Liver (tissue), 9 donors: ENCODE data around the gene STPG1. TPM values are rescaled to one million over a fixed set of nuclear protein-coding genes. Genes with fewer than 3 reads are reported as not detected.
"Not testable (repeated sequence)": the region's sequence is repeated elsewhere in the genome, so short reads cannot be mapped to it uniquely, and the experiment has no call there.

Experiments
- DNase-seq: peaks from one replicate; pipeline ENCODE4 v3.0.0-alpha.2; 2017; ENCODE audit warnings: low spot score
- H3K27ac ChIP-seq, 2 donors: one replicate each; pipeline ENCODE4 v1.7.0; 2013; ENCODE audit warnings: inconsistent platforms in 2 of 2, low read length in 2 of 2, control low read depth in 1 of 2, low read depth in 1 of 2, mild to moderate bottlenecking in 1 of 2
- H3K27me3 ChIP-seq, 4 donors: one replicate each; pipeline versions ENCODE4 v1.6.1 to v1.7.0; 2013; ENCODE audit warnings: low read length in 3 of 4, inconsistent platforms in 1 of 4, mild to moderate bottlenecking in 1 of 4, moderate library complexity in 1 of 4; ENCODE audit not compliant: control insufficient read depth in 4 of 4, insufficient read depth in 4 of 4
- H3K36me3 ChIP-seq, 4 donors: one replicate each; pipeline versions ENCODE4 v1.6.1 to v1.7.0; 2013; ENCODE audit warnings: low read length in 3 of 4, mild to moderate bottlenecking in 3 of 4, low read depth in 1 of 4, moderate library complexity in 1 of 4; ENCODE audit not compliant: control insufficient read depth in 4 of 4, insufficient read depth in 3 of 4
- H3K4me1 ChIP-seq, 4 donors: one replicate each; pipeline versions ENCODE4 v1.6.1 to v1.7.0; 2013; ENCODE audit warnings: low read length in 3 of 4, mild to moderate bottlenecking in 3 of 4, moderate library complexity in 1 of 4; ENCODE audit not compliant: control insufficient read depth in 4 of 4, insufficient read depth in 4 of 4
- H3K4me3 ChIP-seq, 3 donors: one replicate each; pipeline versions ENCODE4 v1.6.1 to v1.7.0; 2013; ENCODE audit warnings: low read length in 3 of 3, control low read depth in 1 of 3, low read depth in 1 of 3, mild to moderate bottlenecking in 1 of 3
- H3K9ac ChIP-seq, 2 donors: one replicate each; pipeline ENCODE4 v1.7.0; 2013; ENCODE audit warnings: low read length in 2 of 2, mild to moderate bottlenecking in 2 of 2, moderate library complexity in 2 of 2, control low read depth in 1 of 2, low read depth in 1 of 2
- H3K9me3 ChIP-seq, 4 donors: one replicate each; pipeline versions ENCODE4 v1.6.1 to v1.7.0; 2013; ENCODE audit warnings: low read length in 3 of 4; ENCODE audit not compliant: control insufficient read depth in 4 of 4
- ATF3 ChIP-seq: IDR thresholded peaks from 2 replicates; pipeline ENCODE4 v1.6.1; 2016; ENCODE audit warnings: antibody characterized with exemption
- CTCF ChIP-seq: fragments of 150-350 bp; IDR thresholded peaks from 2 replicates; pipeline ENCODE4 v1.5.1; 2017; ENCODE audit warnings: improper control_type of control experiment, low read depth, low read length; ENCODE audit not compliant: missing input control
- EGR1 ChIP-seq, 2 donors: IDR thresholded peaks; 2 replicates each; pipeline ENCODE4 v1.6.1; 2016 to 2018; ENCODE audit warnings: antibody characterized with exemption in 2 of 2, low read depth in 2 of 2
- FOXA1 ChIP-seq: IDR thresholded peaks from 2 replicates; pipeline ENCODE4 v1.6.1; 2016; ENCODE audit warnings: antibody characterized with exemption
- FOXA2 ChIP-seq: IDR thresholded peaks from 2 replicates; pipeline ENCODE4 v1.6.1; 2016; ENCODE audit warnings: antibody characterized with exemption
- GABPA ChIP-seq, 2 donors: IDR thresholded peaks in 1 of 2; conservative IDR thresholded peaks in 1 of 2; 2 replicates each; pipeline ENCODE4 v1.6.1; 2016; ENCODE audit warnings: antibody characterized with exemption in 2 of 2, mild to moderate bottlenecking in 1 of 2, moderate library complexity in 1 of 2
- HNF4A ChIP-seq, 2 donors: conservative IDR thresholded peaks; 2 replicates each; pipeline ENCODE4 v1.6.1; 2016; ENCODE audit warnings: antibody characterized with exemption in 2 of 2, mild to moderate bottlenecking in 2 of 2
- NR2F2 ChIP-seq: IDR thresholded peaks from 2 replicates; pipeline ENCODE4 v1.6.1; 2016; ENCODE audit warnings: antibody characterized with exemption
- RAD21 ChIP-seq, 2 donors: IDR thresholded peaks; 2 replicates each; pipeline ENCODE4 v1.6.1; 2016; ENCODE audit warnings: antibody characterized with exemption in 2 of 2, mild to moderate bottlenecking in 2 of 2
- REST ChIP-seq: IDR thresholded peaks from 2 replicates; pipeline ENCODE4 v1.6.1; 2016; ENCODE audit warnings: antibody characterized with exemption, mild to moderate bottlenecking
- RXRA ChIP-seq, 2 donors: IDR thresholded peaks; 2 replicates each; pipeline ENCODE4 v1.6.1; 2017 to 2018; ENCODE audit warnings: antibody characterized with exemption in 2 of 2, mild to moderate bottlenecking in 1 of 2
- SP1 ChIP-seq: IDR thresholded peaks from 2 replicates; pipeline ENCODE4 v1.6.1; 2018; ENCODE audit warnings: antibody characterized with exemption, mild to moderate bottlenecking
- TAF1 ChIP-seq: conservative IDR thresholded peaks from 2 replicates; pipeline ENCODE4 v1.6.1; 2016; ENCODE audit warnings: antibody characterized with exemption, mild to moderate bottlenecking
- YY1 ChIP-seq: IDR thresholded peaks from 2 replicates; pipeline ENCODE4 v1.6.1; 2016; ENCODE audit warnings: antibody characterized with exemption, mild to moderate bottlenecking
- ZBTB33 ChIP-seq: IDR thresholded peaks from 2 replicates; pipeline ENCODE4 v1.6.1; 2016; ENCODE audit warnings: antibody characterized with exemption
- WGBS: extraction: QIAGEN DNeasy Blood & Tissue Kit; methylation state at CpG from one replicate; pipeline ENCODE4 v1.1.7; 2013; 5-methylcytosine and 5-hydroxymethylcytosine counted together
- polyA plus RNA-seq, 2 donors: library from polyadenylated mRNA; stranded (reverse) in 1 of 2; unstranded in 1 of 2; fragments of 200-250 nt in 1 of 2; fragments of >200 nt in 1 of 2; fragmentation: Nextera tagmentation in 1 of 2; extraction: Ambion mirVana in 1 of 2; gene quantifications; one replicate each; pipeline versions ENCODE4 v1.2.1 to v1.2.3, GENCODE V29; 2013 to 2015
- total RNA-seq, 2 donors: library from RNA; depleted of rRNA; stranded (reverse); fragments of >200 nt; gene quantifications; one replicate each; pipeline ENCODE4 v1.2.3, GENCODE V29; 2014
- donor health status: healthy.
- donor health status: healthy.
- donor health status: healthy.
- donor health status: healthy.
- donor health status: healthy.

The STPG1 gene
- total RNA-seq (1 to 10 TPM in 1 of 2 donors, under 1 TPM in 1; 0.92 to 2.9 TPM), polyA plus RNA-seq (1 to 10 TPM in 1 of 2 donors, under 1 TPM in 1; 0.93 to 1.2 TPM)

- H3K27ac ChIP-seq = peak within 1 kb of the TSS in 1 of 2 donors; percentile 5
- WGBS = 3% methylated on average over 48 of the region's 48 CpGs
- H3K27me3 ChIP-seq = no peaks in the 10 kb centered on the region
- H3K4me3 ChIP-seq = peak within 1 kb of the TSS; percentile 51 to 90 (median 76)
- no peaks in the 10 kb centered on the region for H3K9me3 ChIP-seq
- TF ChIP-seq RXRA (IDR thresholded peaks at IDR 0.05) (peak; percentile 45 to 65), ATF3 (no peak), TAF1 (no peak), NR2F2 (no peak), YY1 (peak; percentile 75), REST (no peak), ZBTB33 (peak; percentile 37), EGR1 (IDR thresholded peaks at IDR 0.05; ENCODE audit: low read depth in 2 of 2) (no peak), SP1 (peak; percentile 97), GABPA (IDR thresholded peaks at IDR 0.05 in 1 of 2, conservative IDR thresholded peaks at IDR 0.05 in 1 of 2) (peak in 1 of 2 donors; percentile 33), FOXA1 (no peak), FOXA2 (no peak), HNF4A (conservative IDR thresholded peaks at IDR 0.05) (peak in 1 of 2 donors; percentile 50), CTCF (no peak), RAD21 (IDR thresholded peaks at IDR 0.05) (peak in 1 of 2 donors; percentile 4)
- peaks cover 3 to 25% (median 19%) of the 10 kb centered on the region in 4 donors for H3K4me1 ChIP-seq
- H3K9ac ChIP-seq = peak within 1 kb of the TSS; percentile 8 to 50
- peak; percentile 84 for DNase-seq
- no peaks in the 10 kb centered on the region for H3K36me3 ChIP-seq
These were observed at the start of gene STPG1 for GRCh38 chr1:24413350-24414163. TSS of gene STPG1 (minus strand) at chr1:24413782. CDS start at chr1:24401388, 12,394 bp downstream.

GRCh38 chr1:24462128-24462527 is 48.5 kb upstream of the STPG1 start:
- not testable (repeated sequence) for H3K9me3 ChIP-seq, DNase-seq, H3K27ac ChIP-seq, H3K27me3 ChIP-seq, H3K4me1 ChIP-seq, H3K9ac ChIP-seq, H3K4me3 ChIP-seq
- 93% methylated on average over 4 of the region's 4 CpGs for WGBS
- H3K36me3 ChIP-seq = peaks cover 2 to 15% (median 5%) of the 10 kb centered on the region in 4 donors
